Activated CD4-positive, alpha-beta T cell treated with anti-CD3 and anti-CD28 coated beads, Interleukin-2, amount 50 U/mL, for 48 hours (primary cell): ENCODE results near the gene CEACAM8.
"Not testable (repeated sequence)": the region's sequence is repeated elsewhere in the genome, so short reads cannot be mapped to it uniquely, and the experiment has no call there.

Experiments used
- DNase-seq, 2 experiments: peaks; one replicate each; pipeline ENCODE4 v3.0.0-alpha.2; 2020

CEACAM8 gene

GRCh38 chr19:42571116-42571515 lies 23.6 kb downstream of the CEACAM8 start:
- no peak for DNase-seq

DNA sequence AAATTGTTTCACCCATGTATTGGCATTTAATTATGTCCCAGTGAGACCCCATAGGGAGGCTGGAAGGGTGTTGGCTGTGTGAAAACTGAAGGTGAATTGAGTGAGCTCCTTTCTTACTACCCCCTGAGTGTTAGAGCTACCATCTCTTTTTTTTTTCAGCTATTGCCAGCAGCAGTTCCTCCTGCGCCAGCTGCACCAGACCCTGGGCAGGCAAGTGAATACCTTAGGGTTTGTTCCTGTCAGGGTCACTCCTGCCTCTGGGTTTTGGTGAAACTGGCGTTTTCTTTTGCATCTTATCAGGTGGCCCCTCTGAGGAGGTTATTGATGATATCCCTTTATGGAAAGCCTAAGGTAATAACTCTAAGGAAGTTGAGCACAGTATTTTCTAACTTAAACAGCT lies 25.5 kb downstream of the CEACAM8 start:
- DNase-seq, result no peak

GRCh38 chr19:42568006-42568405 lies 26.7 kb downstream of the CEACAM8 start:
- no peak for DNase-seq

DNA sequence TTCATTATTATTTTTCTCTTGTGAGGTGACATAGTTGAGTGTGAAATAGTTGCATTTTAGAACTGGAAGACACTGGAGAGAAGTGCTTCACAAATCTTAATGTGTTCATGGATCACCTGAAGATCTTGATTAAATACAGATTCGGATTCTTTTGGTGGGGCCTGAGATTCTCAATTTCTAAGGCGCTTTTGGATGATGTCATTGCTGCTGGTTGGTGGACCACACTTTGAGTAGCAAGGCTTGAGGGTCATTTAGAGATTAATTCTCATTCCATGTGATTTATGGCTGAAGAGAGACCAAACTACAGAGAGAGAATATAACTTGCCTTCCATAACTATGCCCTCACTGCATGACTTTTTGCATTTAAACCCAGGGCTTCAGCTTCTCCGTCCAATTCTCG lies 27.2 kb downstream of the CEACAM8 start:
- no peak for DNase-seq

DNA sequence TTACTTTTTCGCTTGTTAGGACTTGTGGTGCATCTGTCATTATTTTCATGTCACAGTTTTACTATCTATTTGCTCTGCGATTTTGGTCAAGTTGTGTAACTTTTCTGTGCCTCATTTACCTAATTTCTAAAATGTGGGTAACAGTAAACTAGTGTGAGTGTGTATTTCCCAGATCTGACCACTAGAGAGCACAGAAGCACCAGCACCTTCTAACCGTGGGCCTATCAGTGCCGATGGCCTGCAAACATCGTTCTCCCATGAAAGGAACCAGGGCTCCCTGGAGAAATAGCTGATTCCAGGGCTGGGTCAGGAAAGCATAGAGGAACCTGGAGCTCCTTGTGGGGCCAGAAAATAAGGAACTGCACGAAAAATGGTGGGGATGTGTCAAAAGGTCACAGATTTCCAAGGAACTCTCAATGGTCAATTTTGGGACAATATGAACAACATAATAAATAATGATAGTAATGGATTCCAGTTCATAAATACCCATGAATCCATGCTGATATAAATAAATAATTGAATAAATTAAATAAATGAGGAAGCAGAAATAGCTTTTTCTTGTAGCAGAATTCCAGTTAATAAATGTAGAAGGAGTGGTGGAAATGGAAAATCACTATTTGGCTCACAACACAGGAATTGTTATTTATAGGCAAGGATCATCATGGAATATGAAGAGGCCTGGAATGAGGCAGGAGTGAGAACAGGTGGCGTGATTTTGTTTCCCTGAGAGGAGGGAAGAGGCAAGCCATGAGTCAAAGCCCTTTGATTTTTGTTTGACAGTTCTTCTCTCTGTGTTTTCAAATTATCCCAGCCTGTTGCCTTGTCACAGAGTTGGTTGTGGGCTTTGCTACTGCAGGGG lies 31.1 kb downstream of the CEACAM8 start:
- DNase-seq, result peak; percentile 6 to 24

DNA sequence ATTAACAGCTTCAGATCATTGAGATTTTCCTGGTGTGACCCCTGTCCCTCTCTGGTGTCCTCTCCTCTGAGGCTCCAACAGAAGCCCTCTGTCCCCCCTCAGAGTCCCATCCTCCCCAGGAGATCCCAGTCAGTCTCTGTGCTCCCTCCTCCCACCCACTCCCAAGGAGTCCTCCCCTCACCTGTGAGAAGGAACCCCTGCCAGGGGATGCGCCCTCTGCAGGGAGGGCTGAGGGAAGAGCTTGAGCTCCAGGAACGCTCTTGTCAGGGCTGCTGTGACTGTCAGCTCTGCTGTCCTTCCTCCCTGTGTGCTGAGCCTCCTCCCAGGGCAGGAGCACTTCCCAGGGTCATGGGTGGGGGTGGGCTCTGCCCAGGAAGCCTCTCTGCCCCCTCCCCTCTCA lies 33.2 kb downstream of the CEACAM8 start:
- DNase-seq, result no peak

GRCh38 chr19:42560731-42561130 lies 34.0 kb downstream of the CEACAM8 start:
- DNase-seq, result no peak

DNA sequence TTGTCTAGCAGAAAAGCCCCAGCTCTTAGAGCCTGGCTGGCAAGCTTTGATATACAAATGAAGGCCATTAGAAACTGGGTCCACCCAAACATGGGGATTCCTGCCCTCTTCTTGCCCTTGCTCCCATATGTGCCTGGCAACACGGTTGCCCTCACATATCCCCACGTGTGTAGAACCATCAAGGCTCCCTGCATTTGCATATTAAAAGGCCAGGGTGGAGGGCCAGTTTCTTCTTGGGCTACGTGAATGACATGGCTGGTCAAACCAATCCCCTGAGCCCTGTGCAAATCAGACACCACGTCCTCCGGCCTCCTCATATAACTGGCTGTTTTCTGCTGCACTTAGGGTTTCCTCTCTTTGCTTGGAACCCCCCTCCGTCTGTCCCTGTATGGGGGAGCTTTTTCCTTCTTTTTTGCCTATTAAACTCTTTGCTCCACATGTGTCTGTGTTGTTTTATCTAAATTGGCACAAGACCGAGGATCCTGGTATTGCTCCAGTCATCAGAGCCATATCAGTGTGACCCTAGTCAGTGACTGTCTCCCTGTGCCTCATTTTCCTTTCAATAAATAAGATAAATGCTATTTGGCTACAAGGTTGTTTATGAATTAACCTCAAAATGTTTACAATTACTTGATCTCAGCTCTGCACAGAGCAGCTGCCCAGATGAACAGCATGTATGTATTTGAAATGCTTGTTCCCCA lies 36.1 kb downstream of the CEACAM8 start:
- no peak for DNase-seq

- not testable (repeated sequence) for DNase-seq
Measured at GRCh38 chr19:42557386-42557871, 37.3 kb downstream of the CEACAM8 start.

DNA sequence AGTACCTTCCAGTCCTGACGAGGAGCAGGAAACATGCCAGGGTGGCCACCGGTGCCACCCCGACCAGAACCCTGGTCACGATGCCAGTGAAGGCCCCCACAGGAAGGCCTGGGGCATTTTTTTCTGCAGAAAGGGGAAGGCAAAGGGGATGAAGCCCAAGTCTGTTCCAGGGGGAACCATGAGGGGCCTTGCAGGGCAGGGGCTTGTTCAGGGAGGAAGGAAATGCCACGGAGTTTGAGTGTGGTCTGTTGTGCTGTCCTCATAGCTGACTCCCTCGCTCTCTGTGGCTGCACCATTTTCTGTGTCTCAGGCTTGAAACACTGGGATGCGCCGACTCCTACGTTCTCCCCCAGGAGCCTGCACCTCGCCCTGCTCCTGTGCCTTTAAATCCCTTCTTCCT lies 38.9 kb downstream of the CEACAM8 start:
- DNase-seq, result no peak

DNA sequence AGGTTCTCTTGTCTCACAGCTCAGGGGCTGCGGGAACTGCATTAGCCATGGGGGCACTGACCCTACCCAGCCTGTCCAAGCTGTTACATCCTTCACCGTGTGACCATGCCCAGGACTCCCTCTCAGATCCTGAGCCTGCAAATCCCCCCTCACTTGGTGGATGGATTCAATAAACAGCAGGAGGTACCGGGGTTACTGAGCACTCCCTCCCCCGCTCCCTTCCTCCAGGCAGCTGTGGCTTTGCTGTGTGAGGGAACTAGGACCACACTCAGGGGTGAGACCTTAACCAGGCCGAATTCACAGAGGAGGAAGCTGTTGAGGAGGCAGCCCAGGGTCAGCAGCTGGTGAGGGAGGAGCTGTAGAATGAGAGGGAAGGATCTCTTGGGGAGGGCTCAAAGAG lies 39.4 kb downstream of the CEACAM8 start:
- no peak for DNase-seq

DNA sequence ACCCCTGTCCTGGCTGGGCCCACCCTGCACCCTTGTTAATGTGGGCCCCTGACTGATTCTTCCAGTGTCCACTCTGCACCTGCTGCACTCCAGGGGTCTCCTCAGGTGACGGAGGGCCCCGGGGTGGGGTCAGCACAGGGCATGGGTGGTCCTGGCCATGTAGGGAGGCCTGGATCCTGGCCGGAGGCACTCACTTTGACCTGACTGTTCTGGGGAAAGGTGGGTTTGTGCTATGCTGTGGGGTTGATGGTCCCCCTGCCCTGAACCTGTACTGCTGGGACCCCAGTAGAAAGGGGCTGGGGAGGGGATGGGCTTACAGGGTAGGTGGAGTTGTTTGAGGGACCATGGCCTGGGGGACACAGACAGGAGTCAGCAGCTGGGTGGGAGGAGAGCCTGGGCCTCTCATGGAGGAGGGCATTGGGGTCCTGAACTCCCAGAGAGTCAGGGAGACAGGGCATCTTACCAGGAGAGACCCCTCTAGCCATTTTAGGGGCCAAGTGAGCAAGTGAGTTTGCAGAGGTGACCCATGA lies 40.6 kb downstream of the CEACAM8 start:
- DNase-seq, result no peak

- DNase-seq, result no peak
Measured at GRCh38 chr19:42553292-42554045, 41.3 kb downstream of the CEACAM8 start.

GRCh38 chr19:42552086-42553065 lies 42.3 kb downstream of the CEACAM8 start:
- DNase-seq, result no peak

GRCh38 chr19:42550521-42550920 lies 44.2 kb downstream of the CEACAM8 start:
- DNase-seq, result not testable (repeated sequence)

- not testable (repeated sequence) for DNase-seq
Measured at GRCh38 chr19:42549067-42549466, 45.7 kb downstream of the CEACAM8 start.

DNA sequence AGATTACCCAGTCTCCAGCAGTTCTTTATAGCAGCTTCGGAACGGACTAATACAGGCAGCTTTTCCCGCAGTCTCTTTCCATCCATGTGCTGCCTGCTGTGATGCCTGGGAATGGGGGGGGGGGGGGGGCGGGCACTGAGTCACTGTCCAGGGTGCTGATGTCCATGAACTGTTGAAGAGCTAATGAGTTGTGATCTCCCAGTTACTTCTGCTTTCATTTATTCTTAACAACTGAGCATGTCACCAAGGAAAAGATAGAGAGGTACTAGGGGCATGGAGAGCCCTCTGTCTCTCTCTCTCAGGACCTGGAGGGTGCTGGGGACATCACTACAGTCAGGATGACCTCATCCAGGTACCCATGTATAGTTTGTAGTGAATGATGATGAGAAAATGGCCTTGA lies 46.2 kb downstream of the CEACAM8 start:
- DNase-seq, result no peak

- DNase-seq, result no peak
Measured at GRCh38 chr19:42547929-42548328, 46.8 kb downstream of the CEACAM8 start.

DNA sequence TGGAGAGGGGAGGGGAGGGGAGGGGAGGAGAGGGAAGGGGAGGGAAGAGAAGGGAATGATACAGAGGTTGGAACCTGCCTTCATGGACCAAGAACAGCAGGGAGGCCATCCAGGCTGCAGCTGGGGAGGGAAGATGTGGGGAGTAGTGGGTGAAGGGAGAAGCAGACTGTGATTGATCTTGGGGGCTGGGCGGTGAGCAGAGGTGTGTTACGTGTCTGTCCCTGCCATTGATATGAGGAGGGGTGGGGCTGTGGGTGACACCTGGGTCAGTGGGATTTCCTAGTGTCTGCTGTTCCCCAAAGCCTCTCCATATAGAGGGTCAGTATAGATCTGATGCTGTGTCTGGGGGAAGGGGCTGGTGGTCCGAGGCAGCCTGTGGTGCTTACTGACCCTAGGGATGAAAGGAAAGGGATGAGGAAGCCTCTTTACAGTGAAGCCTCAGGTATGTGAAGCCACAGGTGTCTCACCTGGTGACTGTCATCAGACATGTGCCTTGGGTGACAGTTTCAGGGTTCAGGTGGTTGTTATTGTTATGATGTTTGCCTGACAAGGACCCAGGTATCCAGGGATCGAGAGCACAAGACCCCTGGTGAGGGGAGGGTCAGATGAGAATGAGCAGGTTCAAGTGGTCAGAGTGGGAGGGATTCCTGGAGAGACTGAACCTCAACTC lies 47.8 kb downstream of the CEACAM8 start:
- DNase-seq, result no peak

DNA sequence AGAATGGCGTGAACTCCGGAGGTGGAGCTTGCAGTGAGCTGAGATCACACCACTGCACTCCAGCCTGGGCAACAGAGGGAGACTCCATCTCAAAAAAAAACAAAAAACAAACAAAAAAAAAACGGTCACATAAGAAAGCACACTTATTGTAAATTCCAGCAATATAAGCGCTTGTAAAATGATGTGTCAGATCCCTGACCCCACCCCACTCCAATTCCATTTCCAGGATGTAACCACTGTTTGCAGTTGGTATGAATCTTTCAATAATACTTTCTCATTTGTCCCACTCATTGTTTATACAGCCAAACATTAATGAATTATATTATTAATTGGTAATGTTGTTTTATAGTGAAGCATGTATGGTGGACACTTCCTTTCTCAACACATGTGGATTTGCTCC lies 50.6 kb downstream of the CEACAM8 start:
- DNase-seq, result no peak

DNA sequence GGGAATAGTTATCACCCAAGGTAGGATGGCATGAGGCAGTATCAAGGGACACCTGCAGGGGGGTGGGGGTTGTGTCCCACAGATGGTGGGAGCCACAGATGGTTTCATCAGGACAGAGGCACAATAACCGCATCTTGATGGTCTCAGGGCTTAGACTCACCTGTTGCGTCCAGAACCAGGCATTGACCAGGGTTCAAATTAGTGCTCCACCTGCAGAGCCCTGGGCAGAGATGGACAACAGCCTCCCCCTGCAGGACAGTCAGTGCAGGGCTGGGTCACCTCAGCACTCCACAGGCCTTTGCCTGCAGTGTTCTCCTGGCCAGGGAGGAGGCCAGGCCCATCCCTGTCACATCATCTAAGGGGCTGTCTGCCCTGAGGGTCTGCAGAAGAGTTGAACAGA lies 51.9 kb downstream of the CEACAM8 start:
- no peak for DNase-seq
